Peyer's patch (tissue), 4 donors: ENCODE results near the gene DIPK1A. TPM values are rescaled to one million over a fixed set of nuclear protein-coding genes. Genes with fewer than 3 reads are reported as not detected.
A peak's percentile ranks its signal among the peaks of the same experiment; 100 is the strongest.

ENCODE experiments used
- DNase-seq, 3 donors: peaks; one replicate each; pipeline ENCODE4 v3.0.0-alpha.2; 2017 to 2019
- H3K27ac ChIP-seq, 4 donors: fragments of 200-600 bp; sonication (generic); one replicate each; pipeline ENCODE4 v1.5.1; 2016 to 2019
- H3K27me3 ChIP-seq, 2 donors: fragments of 200-600 bp; sonication (generic); one replicate each; pipeline ENCODE4 v1.5.1; 2019
- H3K36me3 ChIP-seq, 3 donors: fragments of 200-600 bp; sonication (generic); one replicate each; pipeline ENCODE4 v1.5.1; 2016 to 2019
- H3K4me1 ChIP-seq, 4 donors: fragments of 200-600 bp; sonication (generic); one replicate each; pipeline ENCODE4 v1.5.1; 2016 to 2019
- H3K4me3 ChIP-seq, 4 donors: fragments of 200-600 bp; sonication (generic); 1 replicate in 3 of 4; 2 replicates in 1 of 4; pipeline ENCODE4 v1.5.1; 2016 to 2019; ENCODE audit warnings: mild to moderate bottlenecking in 1 of 4
- H3K9me3 ChIP-seq, 4 donors: fragments of 200-600 bp; sonication (generic); one replicate each; pipeline ENCODE4 v1.5.1; 2016 to 2019; ENCODE audit warnings: mild to moderate bottlenecking in 1 of 4
- POLR2A ChIP-seq, 2 donors: fragments of 450-650 bp; IDR thresholded peaks; one replicate each; pipeline ENCODE4 v1.5.1; 2017; ENCODE audit warnings: antibody characterized with exemption in 2 of 2, mild to moderate bottlenecking in 2 of 2, moderate library complexity in 2 of 2
- total RNA-seq, 4 donors: library from RNA; depleted of rRNA; stranded (reverse); fragments of >200 nt; gene quantifications; one replicate each; pipeline ENCODE4 v1.1.0, GENCODE V29; 2016
- TF ChIP-seq, protein P1 (sequence below), 6 experiments: fragments of 450-650 bp in 4 of 6; fragments of 200-600 bp in 2 of 6; sonication (generic) in 1 of 6; IDR thresholded peaks; one replicate each; pipeline ENCODE4 v1.5.1; 2017 to 2019; ENCODE audit warnings: antibody characterized with exemption in 6 of 6, mild to moderate bottlenecking in 3 of 6, moderate library complexity in 1 of 6

DIPK1A gene
- total RNA-seq, 4 donors from 2014 or later: 5.1 to 12.4 (median 7.8) TPM

DNA sequence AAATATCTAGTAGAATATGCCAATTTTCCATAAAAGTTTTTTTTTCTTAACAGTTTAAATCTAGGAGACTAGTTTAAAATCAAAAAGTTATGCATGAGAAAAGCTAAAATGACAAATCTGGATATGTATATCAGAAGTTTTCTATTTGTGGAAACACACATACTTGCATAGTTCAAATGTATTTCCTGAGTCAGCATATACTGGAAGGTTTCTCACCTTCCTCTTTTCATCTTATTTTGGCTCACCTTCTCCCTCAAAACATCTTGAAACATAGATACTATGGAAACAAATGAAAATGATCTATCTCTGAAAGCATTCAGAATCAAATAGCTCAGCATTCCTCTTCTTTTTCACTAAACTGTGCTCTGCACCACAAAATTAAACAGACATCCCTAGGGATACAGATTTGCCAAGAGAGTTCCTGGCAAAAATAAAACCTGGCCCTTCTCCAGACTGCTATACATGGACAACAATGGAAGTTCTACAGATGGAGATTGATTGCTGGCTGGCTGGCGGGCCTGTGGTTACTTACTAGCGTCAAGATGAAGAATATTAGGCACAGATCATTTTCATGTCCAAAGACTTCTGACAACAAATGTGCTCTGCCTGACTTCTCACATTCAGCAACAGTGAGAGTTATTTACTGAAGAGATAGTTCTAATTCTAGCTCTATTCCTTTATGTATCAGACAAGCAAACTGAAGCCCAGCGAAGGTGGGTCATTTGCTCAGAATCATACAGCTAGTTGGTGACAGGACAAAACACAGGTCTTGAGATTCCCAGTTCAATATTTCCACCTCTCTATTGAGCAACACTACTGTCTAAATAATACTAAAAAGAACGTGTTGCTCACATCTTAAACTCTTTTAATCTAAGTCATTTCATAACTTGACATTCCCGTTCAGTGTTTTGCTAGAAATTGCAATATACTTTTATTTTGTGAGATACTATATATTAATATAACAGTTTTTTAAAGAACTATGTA lies 26.6 kb downstream of the DIPK1A start:
- Histone ChIP-seq H3K27me3 (no peaks in the 10 kb centered on the region), H3K9me3 (no peaks in the 10 kb centered on the region), H3K36me3 (no peaks in the 10 kb centered on the region), H3K27ac (peak overlapping the region in 2 of 4 donors; percentile 16 to 42), H3K4me1 (peaks cover 0 to 5% (median 0%) of the 10 kb centered on the region in 4 donors), H3K4me3 (no peak overlapping the region)
- no peak for TF ChIP-seq POLR2A (IDR thresholded peaks at IDR 0.05)
- TF ChIP-seq, protein P1, sequence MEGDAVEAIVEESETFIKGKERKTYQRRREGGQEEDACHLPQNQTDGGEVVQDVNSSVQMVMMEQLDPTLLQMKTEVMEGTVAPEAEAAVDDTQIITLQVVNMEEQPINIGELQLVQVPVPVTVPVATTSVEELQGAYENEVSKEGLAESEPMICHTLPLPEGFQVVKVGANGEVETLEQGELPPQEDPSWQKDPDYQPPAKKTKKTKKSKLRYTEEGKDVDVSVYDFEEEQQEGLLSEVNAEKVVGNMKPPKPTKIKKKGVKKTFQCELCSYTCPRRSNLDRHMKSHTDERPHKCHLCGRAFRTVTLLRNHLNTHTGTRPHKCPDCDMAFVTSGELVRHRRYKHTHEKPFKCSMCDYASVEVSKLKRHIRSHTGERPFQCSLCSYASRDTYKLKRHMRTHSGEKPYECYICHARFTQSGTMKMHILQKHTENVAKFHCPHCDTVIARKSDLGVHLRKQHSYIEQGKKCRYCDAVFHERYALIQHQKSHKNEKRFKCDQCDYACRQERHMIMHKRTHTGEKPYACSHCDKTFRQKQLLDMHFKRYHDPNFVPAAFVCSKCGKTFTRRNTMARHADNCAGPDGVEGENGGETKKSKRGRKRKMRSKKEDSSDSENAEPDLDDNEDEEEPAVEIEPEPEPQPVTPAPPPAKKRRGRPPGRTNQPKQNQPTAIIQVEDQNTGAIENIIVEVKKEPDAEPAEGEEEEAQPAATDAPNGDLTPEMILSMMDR (IDR thresholded peaks at IDR 0.05): no peak
- DNase-seq: no peak

GRCh38 chr1:92933459-92933858 lies 27.8 kb downstream of the DIPK1A start:
- no peaks in the 10 kb centered on the region for H3K27me3 ChIP-seq
- no peaks in the 10 kb centered on the region for H3K36me3 ChIP-seq
- no peak for TF ChIP-seq POLR2A (IDR thresholded peaks at IDR 0.05)
- TF ChIP-seq, protein P1 (IDR thresholded peaks at IDR 0.05): no peak
- no peak for DNase-seq
- H3K9me3 ChIP-seq: no peaks in the 10 kb centered on the region
- peaks cover 0 to 5% (median 0%) of the 10 kb centered on the region in 4 donors for H3K4me1 ChIP-seq
- H3K4me3 ChIP-seq: no peak overlapping the region
- H3K27ac ChIP-seq: peak overlapping the region in 1 of 4 donors; percentile 16

DNA sequence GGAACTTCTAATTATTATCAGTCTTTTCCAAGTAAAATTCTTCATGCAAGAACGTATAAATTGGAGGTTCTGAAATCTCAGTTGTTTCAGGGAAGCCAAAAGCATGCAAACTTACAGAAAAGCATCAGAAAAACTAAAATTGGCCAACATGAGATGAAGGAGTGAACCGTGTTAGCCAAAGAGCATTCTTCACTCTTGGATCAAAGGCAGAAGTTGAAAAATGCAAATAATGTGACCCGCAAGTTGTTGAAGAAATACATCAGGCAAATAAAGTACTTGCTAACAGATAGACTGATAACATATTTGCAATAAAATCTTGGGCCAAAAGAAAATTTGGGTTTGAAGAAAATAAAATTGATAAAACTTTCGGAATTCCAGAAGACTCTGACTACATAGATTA lies 29.6 kb downstream of the DIPK1A start:
- Histone ChIP-seq H3K27me3 (no peaks in the 10 kb centered on the region), H3K9me3 (no peaks in the 10 kb centered on the region), H3K4me3 (no peak overlapping the region), H3K36me3 (no peaks in the 10 kb centered on the region), H3K4me1 (no peaks in the 10 kb centered on the region), H3K27ac (no peak overlapping the region)
- no peak for DNase-seq
- TF ChIP-seq, protein P1 (IDR thresholded peaks at IDR 0.05): no peak
- no peak for TF ChIP-seq POLR2A (IDR thresholded peaks at IDR 0.05)

GRCh38 chr1:92929461-92929860 lies 31.8 kb downstream of the DIPK1A start:
- no peaks in the 10 kb centered on the region for H3K36me3 ChIP-seq
- no peaks in the 10 kb centered on the region for H3K4me1 ChIP-seq
- no peak for DNase-seq
- H3K27ac ChIP-seq: peak overlapping the region in 1 of 4 donors; percentile 13
- H3K27me3 ChIP-seq: no peaks in the 10 kb centered on the region
- H3K4me3 ChIP-seq: no peak overlapping the region
- no peak for TF ChIP-seq POLR2A (IDR thresholded peaks at IDR 0.05)
- TF ChIP-seq, protein P1 (IDR thresholded peaks at IDR 0.05): no peak
- no peaks in the 10 kb centered on the region for H3K9me3 ChIP-seq

DNA sequence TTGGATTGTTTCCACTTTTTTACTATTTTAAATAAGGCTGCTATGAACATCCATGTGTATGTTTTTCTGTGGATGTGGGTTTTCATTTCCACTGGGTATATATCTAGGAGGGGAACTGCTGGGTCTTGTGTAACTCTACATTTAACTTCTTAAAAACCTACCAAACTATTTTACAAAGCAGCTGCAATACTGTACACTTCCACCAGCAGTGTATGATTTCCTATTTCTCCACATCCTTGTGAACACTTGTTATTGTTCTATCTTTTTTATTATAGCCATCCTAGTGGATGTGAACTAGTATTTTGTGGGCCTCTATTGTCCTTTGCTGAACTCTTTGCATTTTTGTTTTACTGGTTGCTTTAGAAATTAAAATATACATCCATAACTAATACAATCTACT lies 33.4 kb downstream of the DIPK1A start:
- no peak for DNase-seq
- Histone ChIP-seq H3K4me1 (no peaks in the 10 kb centered on the region), H3K4me3 (no peak overlapping the region), H3K9me3 (no peaks in the 10 kb centered on the region), H3K27ac (no peak overlapping the region), H3K36me3 (no peaks in the 10 kb centered on the region), H3K27me3 (no peaks in the 10 kb centered on the region)
- no peak for TF ChIP-seq POLR2A (IDR thresholded peaks at IDR 0.05)
- TF ChIP-seq, protein P1 (IDR thresholded peaks at IDR 0.05): peak in 1 of 6 experiments; percentile 10
